GM12891 (cell line): ENCODE measurements around the gene HINT2.

ENCODE experiments used
- POLR2A ChIP-seq: IDR thresholded peaks from 2 replicates; pipeline ENCODE4 v1.6.1; 2011; ENCODE audit warnings: low read depth, low read length, control low read depth
- POLR2AphosphoS5 ChIP-seq: IDR thresholded peaks from 2 replicates; pipeline ENCODE4 v1.6.1; 2011; ENCODE audit warnings: low read depth, low read length, control low read depth
- TAF1 ChIP-seq: IDR thresholded peaks from 2 replicates; pipeline ENCODE4 v1.6.1; 2011; ENCODE audit warnings: low read depth, low read length, control low read depth

GRCh38 chr9:35767458-35767857 is 47.4 kb downstream of the HINT2 start:
- TF ChIP-seq POLR2A, result no peak
- no peak for TF ChIP-seq POLR2AphosphoS5
- TF ChIP-seq TAF1, result no peak
